Activated T-helper 17 cell treated with anti-CD3 and anti-CD28 coated beads, Interleukin-2, amount 50 U/mL, for 72 hours (primary cell): Measurements from ENCODE around the gene FAM193B. TPM values are rescaled to one million over a fixed set of nuclear protein-coding genes. Genes with fewer than 3 reads are reported as not detected.

Experiments used
- ATAC-seq: fragments of 150-1000 bp; cut with Tn5 transposase; replicated peaks from 2 replicates; pipeline ENCODE4 v1.10.0; 2021; ENCODE audit warnings: mild to moderate bottlenecking, moderate library complexity
- H3K27ac Mint-ChIP-seq: one replicate; pipeline ENCODE4 v1.8.0; 2022; ENCODE audit warnings: mixed read lengths
- H3K27me3 Mint-ChIP-seq: one replicate; pipeline ENCODE4 v1.8.0; 2022; ENCODE audit warnings: mixed read lengths
- H3K36me3 Mint-ChIP-seq: one replicate; pipeline ENCODE4 v1.8.0; 2022; ENCODE audit warnings: low read depth, mild to moderate bottlenecking, mixed read lengths
- H3K4me1 Mint-ChIP-seq: one replicate; pipeline ENCODE4 v1.8.0; 2022; ENCODE audit warnings: mixed read lengths
- H3K4me3 Mint-ChIP-seq: one replicate; pipeline ENCODE4 v1.8.0; 2022; ENCODE audit warnings: mild to moderate bottlenecking, mixed read lengths
- H3K9me3 Mint-ChIP-seq: one replicate; pipeline ENCODE4 v1.8.0; 2022; ENCODE audit warnings: mixed read lengths
- total RNA-seq, 2 donors: library from RNA; stranded (reverse); gene quantifications; one replicate each; pipeline ENCODE4 v1.2.3, GENCODE V29; 2022

Gene FAM193B
- total RNA-seq: 10 to 100 TPM; 67.5 to 72.3 TPM

DNA sequence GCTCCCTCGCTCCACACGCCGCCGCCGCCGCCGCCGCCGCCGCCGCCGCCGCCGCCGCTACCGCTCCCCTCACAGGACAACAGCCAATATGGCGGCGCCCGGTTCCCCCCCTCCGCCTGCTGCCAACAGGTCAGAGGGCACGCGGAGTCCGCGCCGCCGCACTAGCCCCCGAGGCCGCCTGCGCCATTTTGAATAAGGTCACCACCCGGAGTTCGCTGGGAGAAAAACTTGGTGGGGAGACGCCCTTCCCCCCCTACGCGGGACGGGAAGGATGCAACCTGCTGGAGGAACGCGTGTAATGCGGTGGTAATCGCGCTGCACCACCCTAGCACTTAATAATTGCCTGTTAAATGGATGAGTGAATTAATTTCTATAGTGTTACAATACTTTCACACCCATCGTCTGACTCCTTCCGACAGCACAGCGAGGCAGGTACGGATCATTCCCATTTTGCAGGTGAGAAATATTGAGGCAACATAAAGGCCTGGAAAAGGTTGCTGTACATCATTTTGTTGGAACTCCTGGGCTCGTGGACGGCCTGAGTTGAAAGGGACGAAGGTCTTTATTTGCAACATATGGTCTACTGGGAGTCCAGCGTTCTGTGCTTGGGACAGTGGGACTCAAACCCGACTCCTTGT, at the start of gene FAM193B:
Gene FAM193B (minus strand): TSS at position 90 of the 638 bp plus-strand sequence. CDS start 105 bp downstream, outside the sequence.
- Mint-ChIP-seq H3K9me3 (no peaks in the 10 kb centered on the region), H3K4me3 (peak within 1 kb of the TSS; percentile 91), H3K4me1 (peaks cover 16% of the 10 kb centered on the region), H3K36me3 (peaks cover 35% of the 10 kb centered on the region), H3K27ac (peak within 1 kb of the TSS; percentile 88), H3K27me3 (no peaks in the 10 kb centered on the region)
- peak; percentile 99 for ATAC-seq

DNA sequence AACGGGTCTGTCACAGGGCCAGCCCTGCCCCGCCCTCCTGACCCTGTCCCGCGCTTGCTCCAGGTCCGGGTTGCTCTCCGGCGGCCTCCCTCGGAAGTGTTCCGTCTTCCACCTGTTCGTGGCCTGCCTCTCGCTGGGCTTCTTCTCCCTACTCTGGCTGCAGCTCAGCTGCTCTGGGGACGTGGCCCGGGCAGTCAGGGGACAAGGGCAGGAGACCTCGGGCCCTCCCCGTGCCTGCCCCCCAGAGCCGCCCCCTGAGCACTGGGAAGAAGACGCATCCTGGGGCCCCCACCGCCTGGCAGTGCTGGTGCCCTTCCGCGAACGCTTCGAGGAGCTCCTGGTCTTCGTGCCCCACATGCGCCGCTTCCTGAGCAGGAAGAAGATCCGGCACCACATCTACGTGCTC, 49.8 kb upstream of the FAM193B start:
- Mint-ChIP-seq H3K9me3 (no peaks in the 10 kb centered on the region), H3K27ac (no peak overlapping the region)

DNA sequence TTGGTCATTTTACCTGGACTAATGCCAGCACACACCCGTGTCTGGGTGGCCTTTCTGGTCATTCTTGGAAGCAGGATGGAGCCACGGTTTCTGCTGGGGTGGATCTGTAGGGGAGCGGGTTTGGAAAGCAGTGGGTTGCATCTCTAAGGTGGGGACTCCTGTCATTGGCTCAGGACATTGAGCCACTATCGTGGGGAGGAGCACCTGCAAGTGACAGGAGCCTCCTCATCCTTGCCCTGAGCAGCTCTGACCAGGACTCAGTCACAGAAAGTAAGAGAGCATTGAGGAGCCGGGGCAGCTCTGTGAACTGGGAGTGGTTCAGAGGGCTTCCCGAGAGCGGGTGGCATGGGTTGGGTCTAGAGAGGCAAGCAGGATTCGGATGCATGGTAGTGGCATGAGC, 49.3 kb upstream of the FAM193B start:
- peaks cover 25% of the 10 kb centered on the region for H3K4me1 Mint-ChIP-seq
- ATAC-seq: no peak
- H3K36me3 Mint-ChIP-seq: no peaks in the 10 kb centered on the region
- peak overlapping the region; percentile 45 for H3K27ac Mint-ChIP-seq
- H3K9me3 Mint-ChIP-seq: no peaks in the 10 kb centered on the region
- no peaks in the 10 kb centered on the region for H3K27me3 Mint-ChIP-seq
- H3K4me3 Mint-ChIP-seq: no peak overlapping the region

More for the DNA sequence above, 49.8 kb upstream of the FAM193B start:
- ATAC-seq: no peak
- Mint-ChIP-seq H3K4me3 (no peak overlapping the region), H3K4me1 (peaks cover 22% of the 10 kb centered on the region), H3K27me3 (no peaks in the 10 kb centered on the region), H3K36me3 (no peaks in the 10 kb centered on the region)

DNA sequence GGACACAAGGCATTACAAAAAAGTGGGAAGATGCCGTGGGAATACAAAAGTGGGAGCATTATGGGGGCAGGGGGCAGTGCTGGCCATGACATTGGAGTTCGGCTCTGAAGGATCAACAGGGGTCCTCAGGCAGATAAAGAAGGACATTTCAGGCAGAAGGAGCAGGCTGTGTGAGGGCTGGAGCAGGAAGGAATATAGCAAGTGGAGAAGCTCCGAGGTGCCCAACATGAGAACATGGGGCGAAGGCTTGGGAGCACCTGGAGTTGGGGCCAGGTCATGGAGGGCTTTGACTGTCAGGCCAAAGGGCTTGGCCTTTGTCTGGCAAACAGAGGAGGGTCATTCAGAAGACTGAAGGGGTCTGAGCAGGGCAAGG, 48.1 kb upstream of the FAM193B start:
- Mint-ChIP-seq H3K36me3 (no peaks in the 10 kb centered on the region), H3K27me3 (no peaks in the 10 kb centered on the region), H3K4me1 (peaks cover 29% of the 10 kb centered on the region), H3K27ac (no peak overlapping the region), H3K4me3 (no peak overlapping the region), H3K9me3 (no peaks in the 10 kb centered on the region)
- no peak for ATAC-seq

DNA sequence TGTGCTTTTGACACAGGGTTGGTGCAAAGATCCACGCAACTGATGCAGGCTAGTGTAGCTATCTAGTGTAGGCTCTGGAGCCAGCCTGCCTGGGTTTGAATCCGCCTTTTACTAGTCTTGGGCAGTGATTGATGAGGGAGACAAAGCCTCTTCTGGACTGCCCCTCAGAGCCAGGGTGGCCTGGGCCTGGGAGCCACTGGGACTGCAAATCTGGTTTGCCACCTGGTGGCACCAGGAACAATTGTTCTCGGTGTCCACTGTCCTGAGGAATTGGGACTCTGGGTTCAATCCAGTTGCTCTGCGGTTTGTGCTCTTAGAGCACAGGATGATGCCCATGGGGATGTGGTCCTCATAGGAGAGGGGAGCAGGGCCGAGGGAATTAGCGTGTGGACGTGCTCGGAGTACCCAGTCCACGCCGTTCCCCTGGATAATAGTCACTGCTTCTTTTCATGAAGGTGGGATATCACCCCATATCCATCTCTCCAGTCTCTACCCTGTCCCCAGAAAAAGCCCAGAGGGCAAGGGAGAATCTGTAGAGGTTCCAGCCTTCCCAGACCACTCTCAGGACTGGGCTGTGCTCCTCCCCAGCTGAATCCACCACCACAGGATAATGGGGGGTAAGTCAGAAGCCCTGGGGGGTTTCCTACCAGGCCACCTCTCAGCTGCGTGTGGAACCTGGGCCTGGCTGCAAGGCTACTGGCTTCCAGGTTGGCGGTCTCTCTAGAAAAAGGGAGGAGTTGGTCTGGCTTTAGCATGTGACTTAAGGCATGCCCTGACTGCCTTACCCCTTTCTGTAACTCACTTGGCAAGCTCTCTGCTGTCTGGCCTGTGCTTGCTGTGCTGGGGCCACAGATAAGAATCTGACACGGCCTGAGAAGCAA, 47.5 kb upstream of the FAM193B start:
- Mint-ChIP-seq H3K4me3 (peak overlapping the region; percentile 88), H3K4me1 (peaks cover 26% of the 10 kb centered on the region), H3K27me3 (no peaks in the 10 kb centered on the region), H3K27ac (peak overlapping the region; percentile 91), H3K36me3 (peaks cover under 1% of the 10 kb centered on the region), H3K9me3 (no peaks in the 10 kb centered on the region)
- ATAC-seq: no peak

DNA sequence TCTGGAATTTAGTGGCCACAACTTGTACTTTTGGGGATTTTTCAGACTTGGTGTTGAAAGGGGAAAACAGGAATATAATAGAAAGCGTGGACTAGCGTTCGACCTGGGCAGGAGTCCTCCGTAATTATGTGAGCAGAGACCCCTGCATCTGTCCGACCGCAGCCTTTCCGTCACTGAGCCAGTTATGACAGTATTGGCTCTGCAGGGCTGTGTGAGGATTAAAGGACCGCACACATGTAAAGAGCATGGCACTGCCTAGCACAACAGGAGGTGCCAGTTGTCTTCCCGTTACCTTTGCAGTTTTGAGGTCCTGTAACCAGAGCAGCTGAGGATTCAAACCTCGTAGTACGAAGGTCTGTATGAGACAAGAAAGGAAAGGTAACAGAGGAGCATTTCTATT, 46.8 kb upstream of the FAM193B start:
- Mint-ChIP-seq H3K36me3 (peaks cover 7% of the 10 kb centered on the region), H3K4me1 (peaks cover 24% of the 10 kb centered on the region), H3K4me3 (peak overlapping the region; percentile 88), H3K27ac (peak overlapping the region; percentile 91), H3K27me3 (no peaks in the 10 kb centered on the region), H3K9me3 (no peaks in the 10 kb centered on the region)
- ATAC-seq: no peak

DNA sequence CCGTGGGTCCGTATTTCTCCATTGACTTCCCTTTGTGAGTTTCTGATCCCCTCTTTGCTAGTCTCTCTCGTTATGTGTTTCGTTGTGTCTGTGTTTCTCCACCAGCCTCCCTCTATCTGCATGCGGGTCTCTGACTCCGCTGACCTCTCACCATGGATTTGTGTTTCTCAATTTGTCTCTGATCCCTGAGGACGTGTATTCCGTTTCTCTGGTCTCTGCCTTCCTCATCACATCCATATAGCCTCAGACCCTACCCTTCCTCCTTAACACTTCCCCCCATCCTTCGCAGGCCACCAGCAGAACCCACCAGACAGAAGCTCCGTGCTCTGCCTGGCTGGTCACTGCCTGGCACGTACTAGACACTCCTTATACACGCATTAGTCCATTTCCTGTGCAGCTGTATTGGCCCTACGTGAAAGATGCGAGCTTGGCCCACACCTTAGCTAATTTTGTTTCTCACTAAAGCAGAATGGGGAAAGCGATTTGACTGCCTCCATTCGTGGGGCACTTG, 46.2 kb upstream of the FAM193B start:
- no peaks in the 10 kb centered on the region for H3K27me3 Mint-ChIP-seq
- no peaks in the 10 kb centered on the region for H3K9me3 Mint-ChIP-seq
- H3K4me3 Mint-ChIP-seq: peak overlapping the region; percentile 88
- peaks cover 13% of the 10 kb centered on the region for H3K36me3 Mint-ChIP-seq
- peaks cover 25% of the 10 kb centered on the region for H3K4me1 Mint-ChIP-seq
- no peak for ATAC-seq
- H3K27ac Mint-ChIP-seq: peak overlapping the region; percentile 91

DNA sequence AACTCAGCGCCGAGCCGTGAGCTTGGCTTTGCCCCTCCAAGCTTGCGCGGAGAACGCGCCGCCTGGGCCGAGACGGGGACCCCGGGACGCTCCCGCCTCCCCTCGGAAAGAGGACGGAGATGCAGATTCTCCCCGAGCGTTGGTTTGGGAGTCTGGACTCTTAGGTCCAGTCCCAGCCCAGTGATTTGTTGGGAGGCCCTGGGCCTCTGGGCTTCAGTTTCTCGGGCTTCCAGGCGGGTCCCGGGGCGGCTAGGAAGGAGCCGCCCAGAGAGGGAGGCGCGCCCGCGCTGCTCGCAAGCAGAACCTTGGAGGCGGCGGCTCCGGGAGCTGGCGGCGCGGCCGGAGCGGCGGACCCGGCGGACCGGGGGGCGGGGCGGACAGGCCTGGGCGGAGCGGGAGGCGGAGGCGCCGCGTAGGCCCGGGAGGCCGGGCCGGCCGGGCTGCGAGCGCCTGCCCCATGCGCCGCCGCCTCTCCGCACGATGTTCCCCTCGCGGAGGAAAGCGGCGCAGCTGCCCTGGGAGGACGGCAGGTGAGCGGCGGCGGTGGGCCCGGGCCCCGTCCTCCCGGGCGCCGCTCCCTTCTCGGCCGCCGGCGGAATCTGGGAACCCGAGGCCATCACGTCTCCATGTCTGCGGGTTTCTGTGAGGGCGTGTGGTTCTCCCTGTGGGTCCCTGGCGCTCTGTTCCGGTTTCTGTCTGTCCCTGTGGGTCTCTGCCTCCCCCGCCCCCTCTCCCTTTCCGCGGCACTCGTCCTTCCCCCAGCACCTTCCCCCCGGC, 45.6 kb upstream of the FAM193B start, which contains the start of gene B4GALT7:
Gene B4GALT7 (plus strand): TSS at position 402 of the 777 bp plus-strand sequence. CDS start 79 bp downstream, at position 481.
- no peaks in the 10 kb centered on the region for H3K9me3 Mint-ChIP-seq

DNA sequence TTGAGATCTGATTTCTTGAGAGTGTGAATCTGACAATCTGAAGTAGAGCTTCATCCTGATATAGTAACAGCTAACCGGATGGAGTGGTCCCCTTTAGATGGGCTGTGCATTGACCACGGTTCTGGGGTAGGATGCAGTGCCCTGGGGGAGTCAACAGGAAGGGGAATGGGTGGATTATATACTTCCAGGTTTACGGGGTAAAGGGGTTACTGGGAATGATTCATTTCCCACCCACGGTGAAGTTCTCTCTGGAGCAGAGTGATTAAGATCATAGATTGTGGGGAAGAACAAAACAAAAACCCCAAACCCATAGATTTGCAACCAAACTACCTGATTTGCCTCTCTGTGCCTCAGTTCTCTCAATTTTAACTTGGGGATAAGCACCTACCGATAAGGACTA, 44.1 kb upstream of the FAM193B start:
- H3K36me3 Mint-ChIP-seq: peaks cover 34% of the 10 kb centered on the region
- peak overlapping the region; percentile 88 for H3K4me3 Mint-ChIP-seq
- peak; percentile 5 for ATAC-seq
- no peaks in the 10 kb centered on the region for H3K27me3 Mint-ChIP-seq
- H3K9me3 Mint-ChIP-seq: no peaks in the 10 kb centered on the region
- H3K27ac Mint-ChIP-seq: peak overlapping the region; percentile 53
- peaks cover 27% of the 10 kb centered on the region for H3K4me1 Mint-ChIP-seq

More for the DNA sequence above, 45.6 kb upstream of the FAM193B start, which contains the start of gene B4GALT7:
- H3K36me3 Mint-ChIP-seq: peaks cover 19% of the 10 kb centered on the region
- peaks cover 25% of the 10 kb centered on the region for H3K4me1 Mint-ChIP-seq
- no peaks in the 10 kb centered on the region for H3K27me3 Mint-ChIP-seq
- peak within 1 kb of the TSS; percentile 91 for H3K27ac Mint-ChIP-seq
- H3K4me3 Mint-ChIP-seq: peak within 1 kb of the TSS; percentile 88
- peak; percentile 89 for ATAC-seq

DNA sequence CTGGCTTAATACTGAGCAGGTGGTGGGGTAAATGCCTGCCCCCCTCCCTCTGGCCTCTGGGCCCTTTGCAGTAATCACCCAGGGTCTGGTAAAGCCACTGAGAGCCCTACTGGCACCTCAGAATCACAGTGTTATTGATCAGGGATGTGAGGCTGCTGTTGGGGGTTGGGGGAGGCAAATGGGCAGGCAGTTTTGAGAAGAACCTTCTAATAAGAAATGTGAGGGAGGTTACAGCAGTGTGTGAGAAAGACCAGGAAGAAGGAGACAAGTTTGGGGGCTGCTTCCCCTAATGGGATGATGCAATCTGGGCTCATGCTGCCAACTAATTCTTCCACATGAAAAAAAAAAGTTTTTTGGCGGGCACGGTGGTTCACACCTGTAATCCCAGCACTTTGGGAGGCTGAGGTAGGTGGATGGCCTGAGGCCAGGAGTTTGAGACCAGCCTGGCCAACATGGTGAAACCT, 42.4 kb upstream of the FAM193B start:
- Mint-ChIP-seq H3K27me3 (no peaks in the 10 kb centered on the region), H3K36me3 (peaks cover 50% of the 10 kb centered on the region), H3K9me3 (no peaks in the 10 kb centered on the region), H3K4me3 (no peak overlapping the region), H3K27ac (no peak overlapping the region), H3K4me1 (peaks cover 28% of the 10 kb centered on the region)
- ATAC-seq: no peak

DNA sequence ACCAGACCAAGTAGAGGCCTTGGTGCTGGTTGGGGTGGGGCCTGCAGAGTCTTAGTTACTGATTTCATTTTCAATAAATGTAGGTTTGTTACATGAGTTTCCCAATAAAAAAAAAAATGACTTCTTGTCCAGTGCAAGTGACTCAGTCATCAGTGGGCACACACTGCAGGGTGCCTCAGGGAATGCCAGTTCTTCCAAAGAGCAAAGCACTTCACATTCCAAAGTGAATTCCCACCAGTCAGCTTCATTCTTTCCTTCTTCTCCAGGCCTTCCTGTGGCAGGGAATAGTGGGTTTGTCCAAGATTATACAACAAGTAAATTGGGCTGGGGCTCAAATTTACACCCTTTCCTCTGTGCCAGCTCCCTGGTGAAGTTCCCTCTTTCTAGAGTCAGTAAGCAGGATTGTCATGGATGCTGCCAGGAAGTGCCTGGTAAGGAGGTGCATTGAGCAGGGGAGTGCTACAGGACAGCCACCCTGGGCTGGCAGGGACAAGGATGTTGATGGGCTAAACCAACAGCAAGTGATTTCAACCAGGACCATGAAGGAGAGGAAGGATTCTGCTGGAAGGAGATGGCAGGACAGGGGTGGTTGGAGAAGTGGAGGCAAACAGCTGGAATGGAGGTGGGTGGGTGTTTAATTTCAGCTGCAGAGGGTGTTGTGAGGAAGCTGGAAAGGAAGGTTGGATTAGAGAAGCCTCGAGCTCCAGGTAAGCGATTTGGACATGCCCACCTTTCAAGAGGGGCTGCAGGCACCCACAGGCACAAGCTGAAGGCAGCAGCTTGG, 41.8 kb upstream of the FAM193B start:
- Mint-ChIP-seq H3K9me3 (no peaks in the 10 kb centered on the region), H3K4me3 (no peak overlapping the region), H3K36me3 (peaks cover 50% of the 10 kb centered on the region), H3K4me1 (peaks cover 28% of the 10 kb centered on the region), H3K27me3 (no peaks in the 10 kb centered on the region), H3K27ac (no peak overlapping the region)
- no peak for ATAC-seq

DNA sequence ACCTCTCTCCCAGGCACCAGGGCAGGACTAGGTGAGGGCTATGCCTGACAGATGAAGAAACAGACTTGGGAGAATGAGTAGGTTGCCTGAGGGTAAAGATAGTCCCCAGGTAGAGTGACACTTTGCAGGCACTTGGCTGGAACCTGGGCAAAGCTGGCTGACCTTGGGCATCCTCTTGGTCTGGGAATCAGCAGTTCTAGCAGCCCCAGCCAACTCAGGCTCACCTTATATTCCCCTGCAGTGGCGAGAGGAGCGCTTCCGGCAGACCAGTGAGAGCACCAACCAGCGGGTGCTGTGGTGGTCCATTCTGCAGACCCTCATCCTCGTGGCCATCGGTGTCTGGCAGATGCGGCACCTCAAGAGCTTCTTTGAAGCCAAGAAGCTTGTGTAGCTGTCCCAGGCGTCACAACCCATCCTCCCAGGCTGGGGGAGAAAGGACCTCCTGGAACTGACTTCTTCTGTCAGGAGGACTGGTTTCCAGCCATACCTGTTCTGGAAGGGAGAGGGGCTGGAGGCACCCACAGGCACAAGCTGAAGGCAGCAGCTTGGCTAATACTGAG, 40.7 kb upstream of the FAM193B start:
- peaks cover 50% of the 10 kb centered on the region for H3K36me3 Mint-ChIP-seq
- H3K4me1 Mint-ChIP-seq: peaks cover 20% of the 10 kb centered on the region

DNA sequence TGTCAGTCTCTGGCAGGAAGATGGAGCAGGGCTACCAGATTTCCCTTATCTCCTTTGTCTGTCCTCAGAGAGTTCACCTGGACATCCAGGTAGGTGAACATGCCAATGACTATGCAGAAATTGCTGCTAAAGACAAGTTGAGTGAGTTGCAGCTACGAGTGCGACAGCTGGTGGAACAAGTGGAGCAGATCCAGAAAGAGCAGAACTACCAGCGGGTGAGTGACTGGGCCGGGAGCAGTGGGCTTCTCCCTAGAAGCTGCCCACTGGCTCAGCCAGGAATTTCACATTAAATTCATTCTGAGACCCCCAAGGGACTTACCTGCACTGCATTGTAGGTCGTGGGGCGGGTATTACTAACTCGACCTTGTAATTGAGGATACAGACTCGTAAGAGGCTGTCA, 39.7 kb upstream of the FAM193B start:
- Mint-ChIP-seq H3K27me3 (peaks cover 4% of the 10 kb centered on the region), H3K27ac (no peak overlapping the region), H3K9me3 (no peaks in the 10 kb centered on the region), H3K36me3 (peaks cover 50% of the 10 kb centered on the region), H3K4me1 (peaks cover 20% of the 10 kb centered on the region), H3K4me3 (peak overlapping the region; percentile 82)
- no peak for ATAC-seq

More for the DNA sequence above, 40.7 kb upstream of the FAM193B start:
- no peak for ATAC-seq
- peaks cover 4% of the 10 kb centered on the region for H3K27me3 Mint-ChIP-seq
- H3K9me3 Mint-ChIP-seq: no peaks in the 10 kb centered on the region
- H3K4me3 Mint-ChIP-seq: no peak overlapping the region
- no peak overlapping the region for H3K27ac Mint-ChIP-seq
